HepG2 (cell line): ENCODE results near the gene SCN9A. TPM values are rescaled to one million over a fixed set of nuclear protein-coding genes. Genes with fewer than 3 reads are reported as not detected.
A peak's percentile ranks its signal among the peaks of the same experiment; 100 is the strongest.

Experiments
- BORCS8-MEF2B ChIP-seq: sonication (generic); formaldehyde crosslinking; IDR thresholded peaks from 2 replicates; pipeline ENCODE4 v1.8.0; 2022; ENCODE audit warnings: mild to moderate bottlenecking, missing genetic modification reagents
- NFKB2 ChIP-seq: sonication (generic); formaldehyde crosslinking; IDR thresholded peaks from 2 replicates; pipeline ENCODE4 v1.4.0; 2020; ENCODE audit warnings: missing genetic modification reagents, borderline replicate concordance
- NONO ChIP-seq, 2 experiments: fragments of 450-650 bp in 1 of 2; sonication (generic) in 1 of 2; formaldehyde crosslinking in 1 of 2; IDR thresholded peaks in 1 of 2; conservative IDR thresholded peaks in 1 of 2; 2 replicates each; pipeline versions ENCODE4 v1.6.1 to v1.8.0; 2017 to 2022; ENCODE audit warnings: mild to moderate bottlenecking in 1 of 2, missing genetic modification reagents in 1 of 2, moderate library complexity in 1 of 2
- PHF5A ChIP-seq: IDR thresholded peaks from one replicate; pipeline ENCODE4 v1.6.1; 2018; ENCODE audit warnings: low read depth, missing genetic modification reagents; ENCODE audit not compliant: unreplicated experiment
- RBM39 ChIP-seq: fragments of 200-400 bp; formaldehyde crosslinking; IDR thresholded peaks from one replicate; pipeline ENCODE4 v1.6.1; 2018; ENCODE audit warnings: antibody characterized with exemption, mild to moderate bottlenecking, low read depth, low read length; ENCODE audit not compliant: poor library complexity, severe bottlenecking
- SSRP1 ChIP-seq: IDR thresholded peaks from 2 replicates; pipeline ENCODE4 v1.6.1; 2016; ENCODE audit warnings: control low read depth
- ZBTB20 ChIP-seq: sonication (generic); formaldehyde crosslinking; IDR thresholded peaks from 2 replicates; pipeline ENCODE4 v1.8.1; 2023; ENCODE audit warnings: missing genetic modification reagents, low read depth, mild to moderate bottlenecking, borderline replicate concordance
- ZBTB38 ChIP-seq: sonication (generic); formaldehyde crosslinking; IDR thresholded peaks from 2 replicates; pipeline ENCODE4 v1.5.1; 2020; ENCODE audit warnings: mild to moderate bottlenecking, missing genetic modification reagents
- ZBTB42 ChIP-seq: sonication (generic); formaldehyde crosslinking; IDR thresholded peaks from 2 replicates; pipeline ENCODE4 v1.5.0; 2020; ENCODE audit warnings: mild to moderate bottlenecking, missing genetic modification reagents
- ZNF292 ChIP-seq: sonication (generic); formaldehyde crosslinking; IDR thresholded peaks from 2 replicates; pipeline ENCODE4 v1.8.1; 2022; ENCODE audit warnings: mild to moderate bottlenecking, low read depth, missing genetic modification reagents, borderline replicate concordance
- ZNF33B ChIP-seq: sonication (generic); formaldehyde crosslinking; IDR thresholded peaks from 2 replicates; pipeline ENCODE4 v1.5.1; 2020; ENCODE audit warnings: mild to moderate bottlenecking, missing genetic modification reagents
- ZNF350 ChIP-seq: sonication (generic); formaldehyde crosslinking; IDR thresholded peaks from 2 replicates; pipeline ENCODE4 v1.4.0; 2020; ENCODE audit warnings: mild to moderate bottlenecking, low read depth, missing genetic modification reagents, borderline replicate concordance
- polyA plus RNA-seq, 8 experiments: library from polyadenylated mRNA; depleted of rRNA in 3 of 8; stranded (reverse) in 7 of 8; unstranded in 1 of 8; fragments of >200 nt; fragmentation: Illumina TruSeq in 4 of 8; extraction: Trizol in 4 of 8; gene quantifications; 2 replicates each; pipeline versions ENCODE4 v1.2.1 to v1.2.3, GENCODE V29; 2011 to 2016; ENCODE audit warnings: low read depth in 4 of 8, missing spikeins in 1 of 8, mixed read lengths in 1 of 8; ENCODE audit not compliant: insufficient read depth in 1 of 8
- total RNA-seq, 5 experiments: library from RNA; depleted of rRNA; stranded (reverse); fragments of >200 nt; fragmentation: Illumina TruSeq; extraction: Trizol; gene quantifications; 2 replicates each; pipeline ENCODE4 v1.2.3, GENCODE V29; 2016; ENCODE audit warnings: low read depth in 1 of 5
- TF ChIP-seq, protein P1 (sequence below), 2 experiments: sonication (generic) in 1 of 2; formaldehyde crosslinking in 1 of 2; IDR thresholded peaks; 2 replicates each; pipeline versions ENCODE4 v1.6.1 to v1.9.0; 2014 to 2022; ENCODE audit warnings: antibody characterized with exemption in 1 of 2, borderline replicate concordance in 1 of 2, inconsistent platforms in 1 of 2, low read depth in 1 of 2, missing genetic modification reagents in 1 of 2
- TF ChIP-seq, protein P2 (sequence below): IDR thresholded peaks from 2 replicates; pipeline ENCODE4 v1.6.1; 2012; ENCODE audit warnings: inconsistent platforms
- TF ChIP-seq, protein P3 (sequence below): sonication (generic); formaldehyde crosslinking; IDR thresholded peaks from 2 replicates; pipeline ENCODE4 v1.4.0; 2020; ENCODE audit warnings: missing genetic modification reagents

The SCN9A gene
- total and polyA plus RNA-seq, 2 of the 13 experiments (the other 11 are each of a cell fraction or from before 2014, with no cell fraction given): 15.3 to 24.3 TPM

DNA sequence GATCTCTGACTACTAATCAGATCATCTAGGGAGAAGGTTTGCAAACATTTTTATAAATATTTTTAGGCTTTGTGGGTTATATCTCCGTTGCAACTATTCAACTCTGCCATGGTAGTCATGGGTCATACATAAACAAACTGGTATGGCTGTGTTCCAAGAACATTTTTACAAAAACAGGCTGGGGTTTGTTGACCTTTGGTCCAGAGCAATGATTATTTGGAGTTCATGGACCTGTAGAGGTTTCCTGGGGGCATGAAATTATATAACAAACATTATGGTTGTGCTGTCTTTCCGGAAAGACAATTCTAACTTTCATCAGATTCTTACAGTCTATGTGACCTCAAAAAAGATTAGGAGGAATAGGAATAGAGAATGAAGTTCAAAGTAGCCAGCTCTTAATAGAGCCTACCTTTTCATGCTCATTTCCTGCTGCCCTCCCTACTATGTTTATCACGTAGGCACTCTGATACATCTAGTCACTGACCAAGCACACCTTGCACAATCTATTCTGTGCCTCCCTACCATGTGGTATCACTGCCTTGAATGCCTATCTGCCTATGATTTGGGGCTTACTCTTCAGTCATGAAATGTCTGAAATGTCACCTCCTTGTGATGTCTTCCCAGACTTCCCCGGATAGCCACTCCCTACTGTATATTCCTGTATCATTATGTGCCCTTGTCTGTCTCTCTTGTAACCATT lies 145.6 kb downstream of the SCN9A start (continued):
- TF ChIP-seq, protein P1, sequence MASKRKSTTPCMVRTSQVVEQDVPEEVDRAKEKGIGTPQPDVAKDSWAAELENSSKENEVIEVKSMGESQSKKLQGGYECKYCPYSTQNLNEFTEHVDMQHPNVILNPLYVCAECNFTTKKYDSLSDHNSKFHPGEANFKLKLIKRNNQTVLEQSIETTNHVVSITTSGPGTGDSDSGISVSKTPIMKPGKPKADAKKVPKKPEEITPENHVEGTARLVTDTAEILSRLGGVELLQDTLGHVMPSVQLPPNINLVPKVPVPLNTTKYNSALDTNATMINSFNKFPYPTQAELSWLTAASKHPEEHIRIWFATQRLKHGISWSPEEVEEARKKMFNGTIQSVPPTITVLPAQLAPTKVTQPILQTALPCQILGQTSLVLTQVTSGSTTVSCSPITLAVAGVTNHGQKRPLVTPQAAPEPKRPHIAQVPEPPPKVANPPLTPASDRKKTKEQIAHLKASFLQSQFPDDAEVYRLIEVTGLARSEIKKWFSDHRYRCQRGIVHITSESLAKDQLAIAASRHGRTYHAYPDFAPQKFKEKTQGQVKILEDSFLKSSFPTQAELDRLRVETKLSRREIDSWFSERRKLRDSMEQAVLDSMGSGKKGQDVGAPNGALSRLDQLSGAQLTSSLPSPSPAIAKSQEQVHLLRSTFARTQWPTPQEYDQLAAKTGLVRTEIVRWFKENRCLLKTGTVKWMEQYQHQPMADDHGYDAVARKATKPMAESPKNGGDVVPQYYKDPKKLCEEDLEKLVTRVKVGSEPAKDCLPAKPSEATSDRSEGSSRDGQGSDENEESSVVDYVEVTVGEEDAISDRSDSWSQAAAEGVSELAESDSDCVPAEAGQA (IDR thresholded peaks at IDR 0.05; ENCODE audit: low read depth): peak; percentile 48; the same call in 1 of the 2 replicates
- TF ChIP-seq, protein P1 (CRISPR knock-in tag; IDR thresholded peaks at IDR 0.05; ENCODE audit: borderline replicate concordance): no peak
- TF ChIP-seq ZBTB20 (CRISPR knock-in tag) (peak; percentile 63; the same call in 1 of the 2 replicates), RBM39 (no peak), ZBTB38 (CRISPR knock-in tag) (peak; percentile 49; the same call in 1 of the 2 replicates), ZNF350 (CRISPR knock-in tag) (no peak), ZNF292 (peak; percentile 66; the same call in 1 of the 2 replicates), PHF5A (CRISPR knock-in tag) (peak; percentile 64), NONO (IDR thresholded peaks at IDR 0.05) (no peak), NONO (CRISPR knock-in tag; conservative IDR thresholded peaks at IDR 0.05) (no peak; the same call in 1 of the 2 replicates), NFKB2 (CRISPR knock-in tag) (no peak), BORCS8-MEF2B (CRISPR knock-in tag) (no peak), SSRP1 (CRISPR knock-in tag) (peak; percentile 99), ZNF33B (no peak), ZBTB42 (CRISPR knock-in tag) (no peak)
- TF ChIP-seq, protein P2, sequence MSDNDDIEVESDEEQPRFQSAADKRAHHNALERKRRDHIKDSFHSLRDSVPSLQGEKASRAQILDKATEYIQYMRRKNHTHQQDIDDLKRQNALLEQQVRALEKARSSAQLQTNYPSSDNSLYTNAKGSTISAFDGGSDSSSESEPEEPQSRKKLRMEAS: peak; percentile 89
- TF ChIP-seq, protein P3, sequence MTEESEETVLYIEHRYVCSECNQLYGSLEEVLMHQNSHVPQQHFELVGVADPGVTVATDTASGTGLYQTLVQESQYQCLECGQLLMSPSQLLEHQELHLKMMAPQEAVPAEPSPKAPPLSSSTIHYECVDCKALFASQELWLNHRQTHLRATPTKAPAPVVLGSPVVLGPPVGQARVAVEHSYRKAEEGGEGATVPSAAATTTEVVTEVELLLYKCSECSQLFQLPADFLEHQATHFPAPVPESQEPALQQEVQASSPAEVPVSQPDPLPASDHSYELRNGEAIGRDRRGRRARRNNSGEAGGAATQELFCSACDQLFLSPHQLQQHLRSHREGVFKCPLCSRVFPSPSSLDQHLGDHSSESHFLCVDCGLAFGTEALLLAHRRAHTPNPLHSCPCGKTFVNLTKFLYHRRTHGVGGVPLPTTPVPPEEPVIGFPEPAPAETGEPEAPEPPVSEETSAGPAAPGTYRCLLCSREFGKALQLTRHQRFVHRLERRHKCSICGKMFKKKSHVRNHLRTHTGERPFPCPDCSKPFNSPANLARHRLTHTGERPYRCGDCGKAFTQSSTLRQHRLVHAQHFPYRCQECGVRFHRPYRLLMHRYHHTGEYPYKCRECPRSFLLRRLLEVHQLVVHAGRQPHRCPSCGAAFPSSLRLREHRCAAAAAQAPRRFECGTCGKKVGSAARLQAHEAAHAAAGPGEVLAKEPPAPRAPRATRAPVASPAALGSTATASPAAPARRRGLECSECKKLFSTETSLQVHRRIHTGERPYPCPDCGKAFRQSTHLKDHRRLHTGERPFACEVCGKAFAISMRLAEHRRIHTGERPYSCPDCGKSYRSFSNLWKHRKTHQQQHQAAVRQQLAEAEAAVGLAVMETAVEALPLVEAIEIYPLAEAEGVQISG (CRISPR knock-in tag): 0 out of 2 replicates have a peak, but pooled peaks have one; percentile 53
